Mesenchymal stem cell (in vitro differentiated cells and primary cell): Measurements from ENCODE around the gene RNF166.

ENCODE experiments used
- DNase-seq: peaks from one replicate; pipeline ENCODE4 v3.0.0-alpha.2; 2013
- H2AFZ ChIP-seq: one replicate; pipeline ENCODE4 v1.6.1; 2013; ENCODE audit warnings: low read depth, mild to moderate bottlenecking, control low read depth, inconsistent platforms, low read length, moderate library complexity
- H2AK5ac ChIP-seq: 2 replicates; pipeline ENCODE4 v1.6.1; 2013; ENCODE audit warnings: low read length, moderate library complexity, mild to moderate bottlenecking, inconsistent platforms; ENCODE audit not compliant: severe bottlenecking
- H2BK120ac ChIP-seq: one replicate; pipeline ENCODE4 v1.6.1; 2013; ENCODE audit warnings: low read depth, mild to moderate bottlenecking, inconsistent platforms, low read length, moderate library complexity
- H2BK12ac ChIP-seq, 2 experiments: one replicate each; pipeline ENCODE4 v1.6.1; 2013; ENCODE audit warnings: inconsistent platforms in 2 of 2, low read length in 2 of 2, mild to moderate bottlenecking in 2 of 2, moderate library complexity in 2 of 2, control low read depth in 1 of 2
- H2BK15ac ChIP-seq: one replicate; pipeline ENCODE4 v1.6.1; 2013; ENCODE audit warnings: mild to moderate bottlenecking, low read depth, inconsistent platforms; ENCODE audit not compliant: poor library complexity, severe bottlenecking
- H2BK5ac ChIP-seq: 2 replicates; pipeline ENCODE4 v1.6.1; 2013; ENCODE audit warnings: low read depth, mild to moderate bottlenecking, low read length, control low read depth, inconsistent platforms; ENCODE audit not compliant: poor library complexity, severe bottlenecking
- H3K14ac ChIP-seq, 2 experiments: one replicate each; pipeline ENCODE4 v1.6.1; 2013; ENCODE audit warnings: inconsistent platforms in 2 of 2, low read length in 2 of 2, control low read depth in 1 of 2, mild to moderate bottlenecking in 1 of 2, moderate library complexity in 1 of 2
- H3K18ac ChIP-seq, 2 experiments: one replicate each; pipeline ENCODE4 v1.6.1; 2013; ENCODE audit warnings: inconsistent platforms in 2 of 2, low read length in 2 of 2, control low read depth in 1 of 2, low read depth in 1 of 2, mild to moderate bottlenecking in 1 of 2
- H3K23ac ChIP-seq, 2 experiments: one replicate each; pipeline ENCODE4 v1.6.1; 2013; ENCODE audit warnings: inconsistent platforms in 2 of 2, low read length in 2 of 2, mild to moderate bottlenecking in 2 of 2, moderate library complexity in 2 of 2, control low read depth in 1 of 2
- H3K27ac ChIP-seq: 2 replicates; pipeline ENCODE4 v1.5.1; 2013; ENCODE audit warnings: mild to moderate bottlenecking, moderate library complexity, low read length, control low read depth, inconsistent platforms; ENCODE audit not compliant: poor library complexity, severe bottlenecking
- H3K27me3 ChIP-seq, 2 experiments: 2 replicates each; pipeline versions ENCODE4 v1.6.1 to v1.7.0; 2013; ENCODE audit warnings: low read length in 2 of 2, mild to moderate bottlenecking in 2 of 2, moderate library complexity in 2 of 2, control low read depth in 1 of 2, inconsistent platforms in 1 of 2; ENCODE audit not compliant: control insufficient read depth in 1 of 2, insufficient read depth in 1 of 2
- H3K36me3 ChIP-seq, 2 experiments: 2 replicates each; pipeline versions ENCODE4 v1.6.1 to v1.7.0; 2013; ENCODE audit warnings: low read length in 2 of 2, control low read depth in 1 of 2, inconsistent platforms in 1 of 2, low read depth in 1 of 2, mild to moderate bottlenecking in 1 of 2; ENCODE audit not compliant: insufficient read depth in 2 of 2, control insufficient read depth in 1 of 2
- H3K4ac ChIP-seq, 2 experiments: one replicate each; pipeline ENCODE4 v1.6.1; 2013; ENCODE audit warnings: inconsistent platforms in 2 of 2, low read length in 2 of 2, mild to moderate bottlenecking in 2 of 2, moderate library complexity in 2 of 2, control low read depth in 1 of 2, low read depth in 1 of 2
- H3K4me1 ChIP-seq: 2 replicates; pipeline ENCODE4 v1.6.1; 2013; ENCODE audit warnings: low read depth, low read length, control low read depth; ENCODE audit not compliant: control insufficient read depth, insufficient read depth
- H3K4me2 ChIP-seq: 2 replicates; pipeline ENCODE4 v1.6.1; 2013; ENCODE audit warnings: low read length, mild to moderate bottlenecking, inconsistent platforms; ENCODE audit not compliant: poor library complexity, severe bottlenecking
- H3K4me3 ChIP-seq, 2 experiments: 2 replicates each; pipeline versions ENCODE4 v1.5.1 to v1.7.0; 2013; ENCODE audit warnings: low read length in 2 of 2, mild to moderate bottlenecking in 2 of 2, control low read depth in 1 of 2, low read depth in 1 of 2; ENCODE audit not compliant: insufficient read depth in 1 of 2
- H3K79me1 ChIP-seq: replicated peaks from 2 replicates; pipeline ENCODE4 v1.6.1; 2013; ENCODE audit warnings: mild to moderate bottlenecking, control low read depth, low read length, inconsistent platforms; ENCODE audit not compliant: poor library complexity, severe bottlenecking
- H3K9ac ChIP-seq: 2 replicates; pipeline ENCODE4 v1.7.0; 2013; ENCODE audit warnings: mild to moderate bottlenecking, low read length, moderate library complexity
- H3K9me3 ChIP-seq: 2 replicates; pipeline ENCODE4 v1.7.0; 2013; ENCODE audit warnings: mild to moderate bottlenecking, low read length; ENCODE audit not compliant: control insufficient read depth
- H4K8ac ChIP-seq: one replicate; pipeline ENCODE4 v1.6.1; 2013; ENCODE audit warnings: inconsistent platforms, mild to moderate bottlenecking, low read length, moderate library complexity
- H4K91ac ChIP-seq: one replicate; pipeline ENCODE4 v1.6.1; 2013; ENCODE audit warnings: mild to moderate bottlenecking, low read length, inconsistent platforms
- WGBS: methylation state at CpG from one replicate; pipeline ENCODE4 v1.1.7; 2013; ENCODE audit warnings: mixed read lengths; 5-methylcytosine and 5-hydroxymethylcytosine counted together

The RNF166 gene

DNA sequence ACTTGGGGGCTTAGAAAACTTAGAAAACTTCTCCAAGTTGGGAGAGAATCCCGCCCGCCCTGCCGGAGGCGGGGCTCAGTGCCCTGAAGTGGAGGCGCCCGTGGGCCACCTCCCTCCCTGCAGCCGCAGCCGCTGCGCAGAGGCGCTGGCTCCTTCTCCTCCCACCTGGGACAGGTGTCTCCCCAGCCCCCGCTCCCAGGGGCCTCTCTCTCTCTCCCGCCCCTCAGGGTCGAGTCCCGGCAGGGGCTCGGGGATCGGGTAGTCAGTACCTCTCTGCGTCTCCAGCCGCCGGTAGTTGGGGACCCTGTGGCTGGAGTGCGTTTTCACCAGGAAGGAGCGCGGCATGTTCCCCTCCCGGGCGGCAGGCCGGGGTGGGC lies 20.2 kb downstream of the RNF166 start:
- H4K91ac ChIP-seq = no peak overlapping the region

GRCh38 chr16:88685156-88686061 lies 20.8 kb downstream of the RNF166 start:
- H2BK5ac ChIP-seq = no peak overlapping the region
- DNase-seq = peak; percentile 70
- WGBS = 16% methylated on average over 20 of the region's 33 CpGs

More for the DNA sequence above, 20.2 kb downstream of the RNF166 start:
- H3K27me3 ChIP-seq = peaks cover 68 to 80% of the 10 kb centered on the region in 2 experiments
- no peak overlapping the region for H2BK120ac ChIP-seq
- no peak overlapping the region for H3K18ac ChIP-seq
- H4K8ac ChIP-seq = no peak overlapping the region
- peak overlapping the region; percentile 18 for H2AFZ ChIP-seq
- H2BK5ac ChIP-seq = peak overlapping the region; percentile 33
- no peak overlapping the region for H2BK15ac ChIP-seq
- H2AK5ac ChIP-seq = no peak overlapping the region
- peak; percentile 10 for DNase-seq
- H3K36me3 ChIP-seq = peaks cover 0 to 6% of the 10 kb centered on the region in 2 experiments
- H3K4me3 ChIP-seq = peak overlapping the region; percentile 50 to 73
- WGBS = 3% methylated on average over 23 of the region's 25 CpGs
- H2BK12ac ChIP-seq = peak overlapping the region in 1 of 2 experiments; percentile 16
- H3K4me1 ChIP-seq = peaks cover 31% of the 10 kb centered on the region
- no peak overlapping the region for H3K27ac ChIP-seq
- no peaks in the 10 kb centered on the region for H3K9me3 ChIP-seq
- H3K23ac ChIP-seq = no peak overlapping the region
- H3K4me2 ChIP-seq = peak overlapping the region; percentile 93
- H3K79me1 ChIP-seq = no peaks in the 10 kb centered on the region
- no peak overlapping the region for H3K4ac ChIP-seq
- no peak overlapping the region for H3K9ac ChIP-seq
- no peak overlapping the region for H3K14ac ChIP-seq

DNA sequence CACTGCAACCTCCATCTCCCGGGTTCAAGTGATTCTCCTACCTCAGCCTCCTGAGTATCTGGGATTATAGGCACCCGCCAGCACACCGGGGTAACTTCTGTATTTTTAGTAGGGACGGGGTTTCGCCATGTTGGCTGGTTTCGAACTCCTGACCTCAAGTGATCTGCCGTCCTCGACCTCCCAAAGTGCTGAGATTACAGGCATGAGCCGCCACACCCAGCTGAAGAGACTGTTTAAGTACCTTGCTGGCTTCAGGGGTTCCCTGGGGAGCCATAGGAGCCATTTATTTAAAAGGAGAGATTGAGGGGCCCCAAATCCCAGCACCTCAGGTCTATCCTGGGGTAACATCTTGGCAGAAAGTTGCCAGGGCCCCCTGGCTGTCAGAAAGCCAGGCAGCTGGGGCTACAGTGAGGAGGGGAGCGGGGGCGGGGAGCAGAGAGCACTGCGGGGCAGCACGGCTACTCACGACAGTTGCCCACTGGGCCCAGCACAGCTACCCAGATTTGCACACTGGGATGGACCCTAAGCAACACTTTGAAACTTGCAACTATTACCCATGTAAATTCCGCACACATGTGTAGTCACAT lies 21.5 kb downstream of the RNF166 start:
- Histone ChIP-seq H2AK5ac (no peak overlapping the region), H3K4me1 (peaks cover 32% of the 10 kb centered on the region), H3K4me2 (no peak overlapping the region), H3K14ac (no peak overlapping the region), H3K27ac (no peak overlapping the region), H3K36me3 (peaks cover 0 to 5% of the 10 kb centered on the region in 2 experiments), H2BK5ac (no peak overlapping the region), H3K9me3 (no peaks in the 10 kb centered on the region), H3K4me3 (no peak overlapping the region), H2BK15ac (no peak overlapping the region), H4K91ac (no peak overlapping the region), H4K8ac (peak overlapping the region; percentile 12), H3K27me3 (peaks cover 61 to 76% of the 10 kb centered on the region in 2 experiments), H2BK120ac (no peak overlapping the region), H3K9ac (no peak overlapping the region), H2BK12ac (no peak overlapping the region), H2AFZ (no peak overlapping the region), H3K79me1 (no peaks in the 10 kb centered on the region), H3K4ac (no peak overlapping the region), H3K23ac (peak overlapping the region in 1 of 2 experiments; percentile 56), H3K18ac (no peak overlapping the region)
- DNase-seq = no peak
- WGBS = 75% methylated on average over 15 of the region's 15 CpGs

More at GRCh38 chr16:88685156-88686061, 20.8 kb downstream of the RNF166 start:
- peaks cover 32% of the 10 kb centered on the region for H3K4me1 ChIP-seq
- no peak overlapping the region for H2BK12ac ChIP-seq
- H3K9ac ChIP-seq = no peak overlapping the region
- no peaks in the 10 kb centered on the region for H3K9me3 ChIP-seq
- peaks cover 67 to 80% of the 10 kb centered on the region in 2 experiments for H3K27me3 ChIP-seq
- peak overlapping the region in 1 of 2 experiments; percentile 16 for H3K23ac ChIP-seq
- no peak overlapping the region for H2BK15ac ChIP-seq
- no peak overlapping the region for H2BK120ac ChIP-seq
- no peak overlapping the region for H3K18ac ChIP-seq
- peak overlapping the region in 1 of 2 experiments; percentile 44 for H3K14ac ChIP-seq
- H2AK5ac ChIP-seq = no peak overlapping the region
- peak overlapping the region; percentile 93 for H3K4me2 ChIP-seq
- peak overlapping the region in 1 of 2 experiments; percentile 73 for H3K4me3 ChIP-seq
- H3K4ac ChIP-seq = no peak overlapping the region
- peak overlapping the region; percentile 49 for H4K91ac ChIP-seq
- no peak overlapping the region for H2AFZ ChIP-seq
- no peak overlapping the region for H3K27ac ChIP-seq
- H3K36me3 ChIP-seq = peaks cover 0 to 5% of the 10 kb centered on the region in 2 experiments
- H3K79me1 ChIP-seq = no peaks in the 10 kb centered on the region
- H4K8ac ChIP-seq = peak overlapping the region; percentile 12
